HG02884 (cell line): ENCODE results near the gene ZBTB16.

Source experiments
- ATAC-seq: cut with Tn5 transposase; IDR thresholded peaks from one replicate; pipeline ENCODE4 v1.9.1; 2021; ENCODE audit warnings: mild to moderate bottlenecking, moderate library complexity; ENCODE audit not compliant: unreplicated experiment

Gene ZBTB16

DNA sequence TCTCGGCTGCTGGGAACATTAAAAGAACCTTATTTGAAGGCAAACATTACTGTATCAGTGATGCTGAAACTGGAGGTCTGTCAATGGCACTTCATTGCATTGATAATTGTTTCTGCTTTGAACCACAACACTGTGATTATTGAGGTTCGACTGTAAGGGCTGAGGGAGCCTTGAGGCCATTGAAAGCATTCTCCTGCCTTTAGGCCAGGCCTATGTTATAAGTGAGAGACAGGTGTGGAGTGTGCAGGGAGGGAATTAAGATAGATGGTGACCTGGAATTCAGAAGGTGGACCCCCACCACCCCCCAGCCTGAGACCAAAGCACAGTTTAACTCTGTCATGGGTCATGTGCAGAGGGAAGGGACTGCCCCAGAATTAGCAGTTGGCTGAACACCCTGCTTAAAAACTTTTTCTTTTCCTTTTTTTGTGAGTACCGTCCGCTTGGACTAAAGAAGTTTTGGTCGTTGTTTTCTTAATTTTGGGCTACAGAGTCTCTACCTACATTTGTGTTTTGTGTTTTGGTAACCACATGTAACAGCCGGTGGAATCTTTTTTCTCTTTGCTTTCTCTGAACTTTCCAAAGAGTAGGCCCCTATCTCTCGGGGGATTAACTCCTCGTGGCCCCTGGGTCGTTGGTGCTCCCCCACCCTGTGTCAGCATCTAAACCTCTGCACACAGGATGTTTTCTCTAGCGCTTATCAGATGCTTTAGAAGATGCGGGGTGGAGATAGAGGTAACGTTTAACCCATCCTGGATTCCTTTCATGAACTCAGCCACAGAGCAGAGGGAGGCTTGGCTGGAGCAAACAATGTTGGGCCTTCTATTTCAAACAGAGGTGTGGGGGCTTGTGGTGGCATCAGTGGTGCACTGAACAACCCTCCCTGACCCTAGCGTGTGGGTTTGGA, 43.7 kb downstream of the ZBTB16 start:
- no peak for ATAC-seq

DNA sequence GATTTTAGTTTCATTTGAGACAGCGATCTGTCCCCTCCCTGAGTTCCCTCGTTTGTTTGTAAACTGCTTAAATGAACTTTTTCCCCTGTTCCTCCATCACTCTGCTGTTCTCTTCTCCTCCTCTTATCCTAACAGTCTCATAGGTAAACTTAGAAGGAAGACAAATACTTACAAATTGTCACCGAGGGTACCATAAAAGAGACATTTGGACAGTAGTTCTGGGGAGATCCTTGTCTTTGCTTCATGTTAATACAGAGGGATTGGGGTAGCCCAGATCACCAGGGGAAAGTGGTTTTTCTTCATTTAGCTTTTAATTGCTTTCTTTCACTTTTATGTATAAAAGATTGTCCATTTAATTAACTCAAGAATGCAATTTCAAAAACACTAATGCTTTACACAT, 46.1 kb downstream of the ZBTB16 start:
- no peak for ATAC-seq

DNA sequence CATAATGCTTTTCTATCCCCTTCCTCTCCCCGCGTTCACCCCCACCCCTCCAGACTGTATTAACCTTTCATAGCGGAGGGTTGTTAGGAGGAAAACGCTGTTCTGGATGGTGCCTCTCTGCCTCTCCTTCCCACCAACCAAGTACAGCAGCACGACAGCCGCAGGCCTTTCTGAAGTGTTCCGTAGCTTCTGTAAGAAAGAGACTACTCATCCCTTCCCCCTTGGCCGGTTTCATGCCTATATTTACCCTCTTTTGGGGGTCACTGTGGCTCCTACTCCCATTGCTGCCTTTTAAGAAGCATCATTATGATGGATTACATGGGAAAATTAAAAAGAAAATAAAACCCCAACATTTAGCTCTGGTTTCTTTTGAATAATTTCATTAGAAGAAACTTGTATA, 46.5 kb downstream of the ZBTB16 start:
- no peak for ATAC-seq

- ATAC-seq = no peak
These were observed 47.5 kb downstream of the ZBTB16 start for GRCh38 chr11:114106986-114107385.

- no peak for ATAC-seq
These were observed 49.1 kb downstream of the ZBTB16 start for GRCh38 chr11:114108501-114109205.

- ATAC-seq = no peak
These were observed 49.9 kb downstream of the ZBTB16 start for GRCh38 chr11:114109206-114110090.

DNA sequence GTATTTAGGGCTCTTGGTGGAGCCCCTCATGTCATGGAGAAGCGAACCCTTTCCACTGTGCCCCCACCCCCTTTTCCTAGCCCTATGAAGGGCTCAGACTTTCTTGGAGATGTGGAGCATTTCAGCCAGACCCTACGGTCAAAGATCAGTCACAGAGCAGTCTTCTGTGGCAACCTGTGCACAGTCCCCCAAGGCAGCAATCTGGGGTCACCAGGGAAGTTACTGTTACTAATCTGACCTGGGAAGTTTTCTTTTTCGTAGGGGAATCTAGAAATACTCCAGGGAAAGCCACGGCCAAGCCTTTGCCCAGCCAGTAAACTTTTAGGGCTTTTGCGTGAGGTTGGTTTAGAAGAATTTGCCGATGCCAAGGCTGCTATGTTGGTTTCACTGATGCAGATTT, 50.6 kb downstream of the ZBTB16 start:
- ATAC-seq = no peak

DNA sequence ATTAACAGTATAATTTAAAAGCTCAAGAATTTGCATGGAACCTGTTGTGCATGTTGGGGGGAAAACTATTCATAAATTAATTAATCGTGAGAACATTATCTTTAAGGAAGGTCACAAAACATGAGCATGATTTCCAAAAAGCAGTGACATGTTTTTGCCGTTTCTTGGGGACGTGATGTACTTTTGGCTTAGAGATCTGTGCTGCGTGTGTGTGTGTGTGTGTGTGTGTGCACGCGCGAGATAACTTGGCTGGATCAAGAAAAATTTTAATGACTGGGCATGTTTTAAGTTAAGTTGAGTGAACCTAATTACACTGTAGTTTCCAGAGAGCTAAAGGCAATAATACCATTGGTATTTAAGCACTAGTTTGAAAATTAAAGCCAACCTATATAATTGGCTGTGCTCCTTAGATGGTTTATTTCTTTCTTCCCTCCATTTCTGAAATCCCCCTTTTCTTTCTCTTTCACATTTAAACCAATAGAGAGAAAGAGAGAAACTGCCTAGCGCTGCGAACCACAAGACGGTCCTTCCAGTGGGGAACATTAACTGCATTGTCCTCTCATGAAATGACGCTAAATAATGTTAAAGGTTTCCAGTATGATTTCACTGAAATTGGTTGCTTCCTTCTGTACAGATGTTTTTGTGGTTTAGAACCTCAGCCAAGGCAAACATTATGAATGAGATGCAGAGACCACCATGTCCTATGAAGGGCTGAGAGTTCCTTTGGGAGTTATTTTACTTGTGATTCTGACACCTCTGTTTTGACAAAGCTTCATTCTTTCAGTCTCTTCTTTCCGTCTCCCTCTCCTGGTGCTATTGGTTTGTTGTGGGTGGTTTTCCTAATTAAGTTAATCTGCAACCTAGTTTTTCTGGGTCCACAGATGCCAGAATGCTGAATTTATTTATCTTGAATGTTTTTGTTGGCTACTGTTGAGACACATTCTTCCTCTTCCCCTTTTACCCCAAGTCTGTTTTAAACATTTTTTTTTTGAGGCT, 51.7 kb downstream of the ZBTB16 start:
- ATAC-seq = no peak

- ATAC-seq = no peak
These were observed 56.0 kb downstream of the ZBTB16 start for GRCh38 chr11:114115451-114115928.

DNA sequence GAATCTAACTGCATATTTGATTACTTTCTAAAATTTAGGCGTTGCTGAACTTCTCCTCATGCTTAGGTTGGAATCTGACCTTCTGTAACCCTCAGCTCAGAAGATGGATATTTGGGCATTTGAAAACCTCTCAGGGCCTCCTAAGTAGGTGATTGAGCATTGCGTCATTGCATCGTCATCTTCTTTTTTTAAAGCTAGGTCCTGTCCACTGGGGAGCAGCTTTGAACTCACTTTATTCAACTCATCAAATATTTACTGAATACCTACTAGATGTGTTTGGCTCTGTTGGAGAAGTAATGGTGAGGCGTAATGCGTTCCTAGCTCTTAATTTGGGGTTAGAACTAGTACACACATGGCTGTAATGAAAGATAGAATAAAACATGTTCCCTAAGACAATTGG, 56.8 kb downstream of the ZBTB16 start:
- no peak for ATAC-seq

- no peak for ATAC-seq
These were observed 57.3 kb downstream of the ZBTB16 start for GRCh38 chr11:114116800-114117199.

DNA sequence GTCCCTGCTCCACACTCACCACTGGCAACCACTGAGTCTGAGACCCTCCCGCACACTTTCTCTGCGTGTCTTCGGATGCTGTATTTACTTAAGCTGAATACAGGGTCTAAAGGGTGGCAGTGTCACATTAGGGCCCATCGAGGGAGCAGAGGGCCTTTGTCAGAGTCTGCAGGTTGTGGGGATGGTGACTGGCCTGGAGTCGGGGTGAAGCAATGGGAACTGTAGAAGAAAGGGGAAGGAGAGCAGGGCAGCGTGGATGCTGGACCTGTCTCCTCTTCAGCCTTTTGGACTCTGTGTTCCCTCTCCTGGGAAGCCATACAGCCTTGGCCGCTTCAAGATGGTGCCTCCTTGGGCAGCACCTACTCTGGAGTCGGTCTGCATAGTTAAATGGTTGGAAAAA, 61.1 kb downstream of the ZBTB16 start:
- no peak for ATAC-seq

- ATAC-seq = no peak
These were observed 61.6 kb downstream of the ZBTB16 start for GRCh38 chr11:114121138-114121537.

- no peak for ATAC-seq
These were observed 62.4 kb downstream of the ZBTB16 start for GRCh38 chr11:114121804-114122504.

- ATAC-seq = no peak
These were observed 63.2 kb downstream of the ZBTB16 start for GRCh38 chr11:114122686-114123085.

DNA sequence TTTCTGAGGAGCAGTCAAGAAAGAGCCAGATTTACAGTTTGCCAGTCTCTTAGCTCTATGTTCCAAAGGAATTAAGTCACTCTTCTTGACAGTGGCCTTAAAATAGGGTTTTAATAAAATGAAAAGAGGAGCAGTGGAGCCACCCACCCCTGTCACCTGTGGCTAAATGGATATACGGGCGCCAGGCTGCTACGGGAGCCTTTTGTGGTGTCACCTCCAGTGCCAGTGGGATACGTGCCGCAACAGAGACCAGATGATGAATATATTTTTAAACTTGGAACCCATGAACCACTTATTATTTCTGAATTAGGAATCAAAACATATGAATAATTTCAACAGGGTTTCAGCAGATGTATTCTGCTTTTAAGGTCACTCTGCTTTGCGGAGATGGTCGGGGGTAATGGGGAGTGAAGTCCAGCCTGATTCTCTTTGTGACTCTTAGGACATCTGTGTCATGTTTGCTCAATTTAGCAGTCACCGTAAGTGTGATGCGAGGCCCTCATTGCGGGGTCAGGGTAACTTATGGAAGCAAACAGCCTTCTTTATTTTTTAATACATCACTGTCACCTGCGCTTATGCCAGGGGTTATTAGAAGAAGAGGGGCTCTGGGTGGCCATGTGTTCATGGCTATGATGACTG, 64.3 kb downstream of the ZBTB16 start:
- ATAC-seq = no peak

DNA sequence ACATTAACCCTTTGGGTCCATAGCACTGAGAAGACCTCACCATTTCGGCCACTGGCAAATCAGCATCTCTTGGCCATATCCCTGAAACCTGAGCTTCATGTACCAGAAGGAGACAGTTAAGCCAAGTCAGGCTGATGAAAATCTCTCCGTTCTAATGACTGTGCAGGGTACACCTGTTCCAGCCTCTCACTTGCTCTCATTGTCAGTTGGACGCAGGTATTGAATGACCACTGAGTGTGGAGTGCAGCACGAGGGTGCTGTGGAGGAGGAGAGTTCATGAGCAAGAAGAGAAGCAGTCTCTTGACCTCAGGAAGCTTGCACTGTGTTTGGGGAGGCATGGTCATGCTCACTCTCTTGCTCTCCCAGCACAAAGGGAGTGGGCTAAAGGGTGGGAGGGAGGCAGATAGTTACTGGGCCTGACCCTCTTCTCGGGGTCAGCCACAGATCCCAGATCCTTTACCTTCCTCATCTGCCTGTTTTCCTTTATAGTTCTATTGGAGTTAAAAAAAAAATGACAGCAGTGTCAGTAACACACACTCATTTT, 65.2 kb downstream of the ZBTB16 start:
- no peak for ATAC-seq

DNA sequence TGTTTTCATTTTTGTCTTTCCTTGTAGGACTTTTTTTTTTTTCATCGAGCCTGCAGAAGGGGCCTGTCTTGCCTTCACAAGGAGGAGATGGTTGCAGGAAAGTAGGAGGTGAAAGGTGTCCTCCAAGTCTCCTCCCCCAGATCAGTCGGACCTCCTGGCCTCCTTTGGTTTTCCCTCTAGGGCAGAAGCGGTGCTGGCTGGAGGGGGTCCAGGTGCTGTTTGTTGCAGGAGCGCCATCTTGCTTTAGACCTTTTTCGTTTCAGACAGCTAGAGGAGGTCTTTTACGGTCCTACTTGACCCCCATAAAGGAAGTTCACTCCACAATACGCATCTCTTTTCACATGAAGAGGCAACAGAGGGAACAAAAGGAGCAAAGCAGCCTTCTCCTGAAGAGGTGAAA, 66.0 kb downstream of the ZBTB16 start:
- no peak for ATAC-seq

DNA sequence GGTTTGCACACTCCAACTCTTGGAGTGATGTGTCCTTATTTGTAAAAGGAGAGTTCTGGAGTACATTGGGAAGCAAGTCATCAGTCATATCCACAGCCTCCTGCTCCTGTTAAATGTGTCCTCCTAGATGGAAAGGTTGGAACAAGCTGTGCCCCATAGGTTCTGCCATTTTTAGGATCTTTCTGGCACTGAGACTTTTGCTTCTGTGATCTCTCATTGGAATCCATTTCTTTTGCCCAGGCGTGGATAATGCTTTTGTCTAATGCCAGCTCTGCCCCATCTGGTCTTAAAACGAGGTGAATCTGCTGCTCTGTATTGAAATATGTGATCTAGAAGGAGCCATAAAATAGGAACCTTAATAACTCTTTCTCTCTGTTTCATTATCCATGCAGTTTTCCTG, 66.4 kb downstream of the ZBTB16 start:
- no peak for ATAC-seq
